Heart left ventricle (tissue), 16 donors: ENCODE results near the gene SLC36A2. TPM values are rescaled to one million over a fixed set of nuclear protein-coding genes. Genes with fewer than 3 reads are reported as not detected.

Experiments
- ATAC-seq, 4 donors: fragments of 200-7000 bp; cut with Tn5 transposase; one replicate each; pipeline ENCODE4 v1.9.1; 2020 to 2022; ENCODE audit warnings: moderate library complexity in 4 of 4, mild to moderate bottlenecking in 3 of 4, moderate number of reproducible peaks in 1 of 4
- DNase-seq, 5 donors: peaks; one replicate each; pipeline ENCODE4 v3.0.0-alpha.2; 2020
- H3K27ac ChIP-seq, 12 donors: fragments of 200-600 bp; sonication (generic) in 4 of 12; one replicate each; pipeline versions ENCODE4 v1.5.0 to v1.8.0; 2016 to 2022; ENCODE audit warnings: mild to moderate bottlenecking in 2 of 12
- H3K27me3 ChIP-seq, 9 donors: fragments of 200-600 bp; sonication (generic) in 2 of 9; one replicate each; pipeline versions ENCODE4 v1.5.1 to v1.8.0; 2016 to 2022; ENCODE audit warnings: mild to moderate bottlenecking in 3 of 9
- H3K36me3 ChIP-seq, 9 donors: fragments of 200-600 bp; sonication (generic) in 2 of 9; one replicate each; pipeline versions ENCODE4 v1.5.0 to v1.8.0; 2018 to 2022; ENCODE audit warnings: mild to moderate bottlenecking in 2 of 9
- H3K4me1 ChIP-seq, 12 donors: fragments of 200-600 bp; sonication (generic) in 4 of 12; one replicate each; pipeline versions ENCODE4 v1.5.0 to v1.8.0; 2016 to 2022; ENCODE audit warnings: mild to moderate bottlenecking in 3 of 12
- H3K4me3 ChIP-seq, 12 donors: fragments of 200-600 bp; sonication (generic) in 4 of 12; one replicate each; pipeline versions ENCODE4 v1.5.0 to v1.8.0; 2017 to 2022; ENCODE audit warnings: mild to moderate bottlenecking in 9 of 12, moderate library complexity in 4 of 12
- H3K9me3 ChIP-seq, 12 donors: fragments of 200-600 bp; sonication (generic) in 4 of 12; one replicate each; pipeline versions ENCODE4 v1.5.0 to v1.8.0; 2016 to 2022; ENCODE audit warnings: mild to moderate bottlenecking in 1 of 12
- CTCF ChIP-seq, 12 donors: fragments of 200-600 bp; sonication (generic) in 4 of 12; IDR thresholded peaks; one replicate each; pipeline versions ENCODE4 v1.5.0 to v1.8.0; 2018 to 2022; ENCODE audit warnings: antibody characterized with exemption in 12 of 12, mild to moderate bottlenecking in 5 of 12
- POLR2A ChIP-seq, 2 donors: fragments of 450-650 bp; IDR thresholded peaks; one replicate each; pipeline ENCODE4 v1.6.1; 2017; ENCODE audit warnings: antibody characterized with exemption in 2 of 2, mild to moderate bottlenecking in 2 of 2, moderate library complexity in 2 of 2
- WGBS, 4 donors: extraction: QIAGEN DNeasy Blood & Tissue Kit in 2 of 4; methylation state at CpG; one replicate each; pipeline versions ENCODE4 v1.1.5 to v1.1.7; 2013 to 2018; 5-methylcytosine and 5-hydroxymethylcytosine counted together
- intact Hi-C, 10 donors: fragments of 100-400 bp; cut with DNase I; formaldehyde crosslinking; loops; one replicate each; pipeline versions ENCODE4 v1.11.1 to v1.14.2; 2022
- polyA plus RNA-seq, 2 donors: library from polyadenylated mRNA; stranded (reverse); fragments of 200-250 nt; gene quantifications; one replicate each; pipeline ENCODE4 v1.2.3, GENCODE V29; 2013
- total RNA-seq, 9 donors: library from RNA; depleted of rRNA in 2 of 9; stranded (reverse); fragments of >200 nt in 2 of 9; fragmentation: NEBNext Ultra II Directional in 3 of 9; extraction: Animal tissue kit (Norgen Biotek cat#: 25700) in 3 of 9; gene quantifications; one replicate each; pipeline versions ENCODE4 v1.1.0 to v1.2.4, GENCODE V29; 2016 to 2023
- donor health status: ischemic (EF 13 %, LVEDD 7.1; RV severe dilation, severe dysfunction).
- donor health status: healthy with polysubstance abuse.
- donor health status: DM: no; HTN: yes; CAD: no.
- donor health status: DM: no; HTN: no; CAD: no.
- donor health status: ischemic (EF 25% LVEDD 6.9; RV normal size, moderate dysfunction).
- donor health status: ischemic (EF 25% LVEDD 5.7; RV mildly dilated, moderate dysfunction).
- donor health status: healthy.
- donor health status: DM: yes; HTN: yes; CAD: no.
- donor health status: ischemic (EF 35%, LVEDD 5.7; RV mildly dilated, moderate dysfunction).
- donor health status: nonischemic (EF 11% LVEDD 7.7; RV severe dilation, severe dysfunction).
- donor health status: DM: yes; HTN: yes; CAD: no.
- donor health status: PGD.
- donor health status: ischemic (EF 29% LVEDD 5.4; RV normal size, mild dysfunction).
- donor health status: nonischemic (EF 23%, LVEDD 6.1; RV moderate dilation, normal function).

The SLC36A2 gene
- total and polyA plus RNA-seq, 11 donors: 0.03 to 0.25 (median 0.14) TPM; not detected in 6

- ATAC-seq (no peak), DNase-seq (no peak)
- Histone ChIP-seq H3K36me3 (no peaks in the 10 kb centered on the region), H3K27me3 (no peaks in the 10 kb centered on the region), H3K4me3 (no peak overlapping the region), H3K27ac (no peak overlapping the region), H3K4me1 (no peaks in the 10 kb centered on the region), H3K9me3 (no peaks in the 10 kb centered on the region)
- 88 to 93% (median 92%) methylated on average over 13 of the region's 13 CpGs for WGBS, 4 donors
- no peak for TF ChIP-seq POLR2A (IDR thresholded peaks at IDR 0.05)
- TF ChIP-seq CTCF (IDR thresholded peaks at IDR 0.05): no peak
- intact Hi-C loops: no loop called here
These were observed 66.2 kb downstream of the SLC36A2 start for GRCh38 chr5:151281001-151281639.

GRCh38 chr5:151280443-151280842, 66.9 kb downstream of the SLC36A2 start:
- 77 to 96% (median 87%) methylated on average over 2 of the region's 2 CpGs for WGBS, 4 donors
- H3K9me3 ChIP-seq: no peaks in the 10 kb centered on the region
- DNase-seq (no peak), ATAC-seq (no peak)
- H3K4me1 ChIP-seq: no peaks in the 10 kb centered on the region
- no peak overlapping the region for H3K27ac ChIP-seq
- H3K4me3 ChIP-seq: no peak overlapping the region
- TF ChIP-seq CTCF (IDR thresholded peaks at IDR 0.05) (no peak), POLR2A (IDR thresholded peaks at IDR 0.05) (no peak)
- intact Hi-C loops: no loop called here
- H3K36me3 ChIP-seq: no peaks in the 10 kb centered on the region
- H3K27me3 ChIP-seq: no peaks in the 10 kb centered on the region

- intact Hi-C loops: no loop called here
- WGBS, 4 donors: 76 to 83% (median 79%) methylated on average over 5 of the region's 5 CpGs
These were observed 68.5 kb downstream of the SLC36A2 start for GRCh38 chr5:151278845-151279244.

GRCh38 chr5:151275803-151276202, 71.6 kb downstream of the SLC36A2 start:
- ATAC-seq (no peak), DNase-seq (no peak)
- Histone ChIP-seq H3K9me3 (no peaks in the 10 kb centered on the region), H3K27me3 (no peaks in the 10 kb centered on the region), H3K27ac (no peak overlapping the region), H3K4me1 (peaks cover 0 to 4% (median 0%) of the 10 kb centered on the region in 12 donors), H3K4me3 (no peak overlapping the region), H3K36me3 (peaks cover 0 to 1% (median 0%) of the 10 kb centered on the region in 9 donors)
- TF ChIP-seq CTCF (IDR thresholded peaks at IDR 0.05): no peak
- no peak for TF ChIP-seq POLR2A (IDR thresholded peaks at IDR 0.05)
- WGBS, 4 donors: 95 to 98% (median 97%) methylated on average over 2 of the region's 2 CpGs
- intact Hi-C loops: no loop called here

More at GRCh38 chr5:151278845-151279244, 68.5 kb downstream of the SLC36A2 start:
- Histone ChIP-seq H3K27me3 (no peaks in the 10 kb centered on the region), H3K27ac (no peak overlapping the region), H3K4me3 (no peak overlapping the region), H3K4me1 (no peaks in the 10 kb centered on the region), H3K9me3 (no peaks in the 10 kb centered on the region), H3K36me3 (no peaks in the 10 kb centered on the region)
- no peak for ATAC-seq
- TF ChIP-seq POLR2A (IDR thresholded peaks at IDR 0.05) (no peak), CTCF (IDR thresholded peaks at IDR 0.05) (no peak)
- DNase-seq: no peak
